B cell (primary cell): ENCODE data around the gene SYT14. TPM values are rescaled to one million over a fixed set of nuclear protein-coding genes. Genes with fewer than 3 reads are reported as not detected.
A peak's percentile ranks its signal among the peaks of the same experiment; 100 is the strongest.

ENCODE experiments used
- ATAC-seq: fragments of 200-7000 bp; cut with Tn5 transposase; one replicate; pipeline ENCODE4 v1.10.0; 2021; ENCODE audit warnings: low read depth, mild to moderate bottlenecking, moderate number of reproducible peaks, moderate library complexity
- CTCF ChIA-PET: fragments of 350-600 bp; sonication (Branson Sonifier 250); formaldehyde crosslinking; loops from one replicate; lab custom pipeline; 2021; ENCODE audit warnings: antibody characterized with exemption, inconsistent platforms; lab: Charles Lee
- POLR2A ChIA-PET: fragments of 350-600 bp; sonication (Branson Sonifier 250); formaldehyde crosslinking; loops from one replicate; lab custom pipeline; 2021; ENCODE audit warnings: antibody characterized with exemption; lab: Charles Lee
- DNase-seq: peaks from one replicate; pipeline ENCODE4 v3.0.0; 2013
- H2AFZ ChIP-seq: 2 replicates; pipeline ENCODE4 v1.6.1; 2012; ENCODE audit warnings: mild to moderate bottlenecking, low read depth, low read length; ENCODE audit not compliant: insufficient read depth, poor library complexity, severe bottlenecking
- H3K27ac ChIP-seq, 2 donors: 1 replicate in 1 of 2; 2 replicates in 1 of 2; pipeline ENCODE4 v1.5.1; 2012 to 2013; ENCODE audit warnings: low read length in 2 of 2, mild to moderate bottlenecking in 2 of 2, moderate library complexity in 1 of 2
- H3K27me3 ChIP-seq, 4 experiments: fragments of 200-600 bp in 1 of 4; sonication (generic) in 1 of 4; replicated peaks in 1 of 4; 1 replicate in 2 of 4; 2 replicates in 2 of 4; pipeline versions ENCODE4 v1.6.1 to v1.7.0; 2013 to 2016; ENCODE audit warnings: low read length in 3 of 4, mild to moderate bottlenecking in 2 of 4, mixed read lengths in 1 of 4, moderate library complexity in 1 of 4; ENCODE audit not compliant: insufficient read depth in 4 of 4, control insufficient read depth in 3 of 4; ENCODE audit errors: control extremely low read depth in 1 of 4
- H3K36me3 ChIP-seq, 2 experiments: replicated peaks in 1 of 2; 1 replicate in 1 of 2; 2 replicates in 1 of 2; pipeline versions ENCODE4 v1.6.1 to v1.7.1; 2013; ENCODE audit warnings: low read length in 1 of 2; ENCODE audit not compliant: insufficient read depth in 2 of 2, control insufficient read depth in 1 of 2; ENCODE audit errors: control extremely low read depth in 1 of 2, extremely low read depth in 1 of 2
- H3K4me1 ChIP-seq, 2 donors: fragments of 200-600 bp in 1 of 2; sonication (generic) in 1 of 2; 1 replicate in 1 of 2; 2 replicates in 1 of 2; pipeline versions ENCODE4 v1.5.1 to v1.6.1; 2013 to 2017; ENCODE audit warnings: low read length in 2 of 2; ENCODE audit not compliant: control insufficient read depth in 2 of 2, insufficient read depth in 2 of 2
- H3K4me2 ChIP-seq: replicated peaks from 2 replicates; pipeline ENCODE3; 2012; ENCODE audit warnings: mild to moderate bottlenecking, low read depth, low read length; ENCODE audit not compliant: poor library complexity, severe bottlenecking
- H3K4me3 ChIP-seq, 5 experiments: fragments of 200-600 bp in 1 of 5; sonication (generic) in 1 of 5; 1 replicate in 3 of 5; 2 replicates in 2 of 5; pipeline versions ENCODE4 v1.5.1 to v1.7.0; 2011 to 2016; ENCODE audit warnings: low read length in 4 of 5, mild to moderate bottlenecking in 4 of 5, low read depth in 2 of 5, control low read depth in 1 of 5, moderate library complexity in 1 of 5; ENCODE audit not compliant: insufficient read depth in 1 of 5; ENCODE audit errors: control extremely low read depth in 1 of 5, extremely low read depth in 1 of 5
- H3K79me2 ChIP-seq: fragments of 200-600 bp; sonication (generic); one replicate; pipeline ENCODE4 v1.6.0; 2016; ENCODE audit warnings: low read length; ENCODE audit not compliant: control insufficient read depth, insufficient read depth
- H3K9ac ChIP-seq: fragments of 200-600 bp; sonication (generic); 2 replicates; pipeline ENCODE4 v1.6.1; 2017; ENCODE audit warnings: mild to moderate bottlenecking, low read length, moderate library complexity
- H3K9me3 ChIP-seq, 3 donors: one replicate each; pipeline versions ENCODE4 v1.6.1 to v1.7.1; 2013; ENCODE audit warnings: low read length in 2 of 3; ENCODE audit not compliant: control insufficient read depth in 2 of 3, insufficient read depth in 1 of 3; ENCODE audit errors: control extremely low read depth in 1 of 3
- H4K20me1 ChIP-seq: 2 replicates; pipeline ENCODE4 v1.6.0; 2012; ENCODE audit warnings: mild to moderate bottlenecking, low read length; ENCODE audit not compliant: insufficient read depth, control insufficient read depth, poor library complexity, severe bottlenecking
- H3K27ac Mint-ChIP-seq: one replicate; pipeline ENCODE4 v1.8.0; 2021; ENCODE audit warnings: mixed read lengths
- H3K27me3 Mint-ChIP-seq: one replicate; pipeline ENCODE4 v1.8.0; 2021; ENCODE audit warnings: mixed read lengths
- H3K4me1 Mint-ChIP-seq: one replicate; pipeline ENCODE4 v1.8.0; 2021; ENCODE audit warnings: mixed read lengths
- H3K4me3 Mint-ChIP-seq: one replicate; pipeline ENCODE4 v1.8.0; 2021; ENCODE audit warnings: mixed read lengths
- H3K9me3 Mint-ChIP-seq: one replicate; pipeline ENCODE4 v1.8.0; 2022; ENCODE audit warnings: mixed read lengths; ENCODE audit not compliant: insufficient read depth
- CTCF ChIP-seq: fragments of 200-600 bp; IDR thresholded peaks from one replicate; pipeline ENCODE4 v1.8.0; 2022; ENCODE audit warnings: antibody characterized with exemption, mild to moderate bottlenecking
- EZH2 ChIP-seq: IDR thresholded peaks from 2 replicates; pipeline ENCODE4 v1.6.1; 2012; ENCODE audit warnings: borderline replicate concordance, low read depth, mild to moderate bottlenecking, moderate library complexity, low read length; ENCODE audit not compliant: insufficient read depth, poor library complexity, severe bottlenecking
- WGBS: methylation state at CpG from one replicate; pipeline ENCODE4 v1.1.5; 2013; ENCODE audit warnings: missing lambda C conversion rate; ENCODE audit not compliant: insufficient coverage; 5-methylcytosine and 5-hydroxymethylcytosine counted together
- intact Hi-C: fragments of 100-400 bp; cut with micrococcal nuclease; formaldehyde crosslinking; loops from one replicate; pipeline ENCODE4 v1.10.0; 2022
- polyA plus RNA-seq: library from polyadenylated mRNA; depleted of rRNA; stranded (reverse); fragments of >200 nt; gene quantifications from 2 replicates; pipeline ENCODE4 v1.2.3, GENCODE V29; 2012
- total RNA-seq, 2 donors: library from RNA; stranded (reverse); fragments of 120-200 nt in 1 of 2; gene quantifications; 1 replicate in 1 of 2; 2 replicates in 1 of 2; pipeline versions ENCODE4 v1.2.3 to v1.2.4, GENCODE V29; 2013 to 2022

Gene SYT14
- total and polyA plus RNA-seq, 2 donors (not counting 1 experiment from before 2014, with no cell fraction given) = not detected

- Mint-ChIP-seq H3K27me3 (peaks cover 27% of the 10 kb centered on the region), H3K27ac (no peak overlapping the region), H3K4me3 (no peak overlapping the region), H3K9me3 (no peaks in the 10 kb centered on the region), H3K4me1 (no peaks in the 10 kb centered on the region)
- intact Hi-C loops = no loop called here
- ATAC-seq (no peak), DNase-seq (no peak)
- ChIA-PET POLR2A (no interaction called here), CTCF (no interaction called here)
- no peak overlapping the region for H3K9ac ChIP-seq
- no peak overlapping the region for H2AFZ ChIP-seq
- peak; percentile 19 for TF ChIP-seq CTCF
- no peak for TF ChIP-seq EZH2
- no peaks in the 10 kb centered on the region for H3K9me3 ChIP-seq
- H4K20me1 ChIP-seq = no peaks in the 10 kb centered on the region
- H3K79me2 ChIP-seq = no peaks in the 10 kb centered on the region
- no peak overlapping the region for H3K27ac ChIP-seq
- no peak overlapping the region for H3K4me2 ChIP-seq
- 88% methylated on average over 1 of the region's 2 CpGs for WGBS
- H3K36me3 ChIP-seq = no peaks in the 10 kb centered on the region
- peaks cover 0 to 3% (median 0%) of the 10 kb centered on the region in 4 experiments for H3K27me3 ChIP-seq
- H3K4me3 ChIP-seq = no peak overlapping the region
- H3K4me1 ChIP-seq = no peaks in the 10 kb centered on the region
Observed at GRCh38 chr1:210207597-210208450, 269.8 kb downstream of the SYT14 start.

GRCh38 chr1:210213335-210213734 is 275.3 kb downstream of the SYT14 start:
- Histone ChIP-seq H3K79me2 (no peaks in the 10 kb centered on the region), H4K20me1 (no peaks in the 10 kb centered on the region), H3K27me3 (peaks cover 0 to 3% (median 0%) of the 10 kb centered on the region in 4 experiments), H3K36me3 (no peaks in the 10 kb centered on the region), H3K9me3 (no peaks in the 10 kb centered on the region), H3K4me2 (no peak overlapping the region), H2AFZ (no peak overlapping the region), H3K4me1 (no peaks in the 10 kb centered on the region), H3K4me3 (no peak overlapping the region), H3K27ac (no peak overlapping the region), H3K9ac (no peak overlapping the region)
- Mint-ChIP-seq H3K9me3 (no peaks in the 10 kb centered on the region), H3K27ac (no peak overlapping the region), H3K27me3 (peaks cover 26% of the 10 kb centered on the region), H3K4me3 (no peak overlapping the region), H3K4me1 (no peaks in the 10 kb centered on the region)
- 90% methylated on average over 2 of the region's 8 CpGs for WGBS
- ATAC-seq (no peak), DNase-seq (no peak)
- ChIA-PET POLR2A (no interaction called here), CTCF (no interaction called here)
- TF ChIP-seq CTCF = no peak
- intact Hi-C loops = no loop called here
